Measurements from ENCODE around the gene PPP6R2. TPM values are rescaled to one million over a fixed set of nuclear protein-coding genes. Genes with fewer than 3 reads are reported as not detected.
"Not testable (repeated sequence)": the region's sequence is repeated elsewhere in the genome, so short reads cannot be mapped to it uniquely, and the experiment has no call there.

PPP6R2 gene
- total RNA-seq, 1 donor from 2014 or later: 42.4 TPM

DNA sequence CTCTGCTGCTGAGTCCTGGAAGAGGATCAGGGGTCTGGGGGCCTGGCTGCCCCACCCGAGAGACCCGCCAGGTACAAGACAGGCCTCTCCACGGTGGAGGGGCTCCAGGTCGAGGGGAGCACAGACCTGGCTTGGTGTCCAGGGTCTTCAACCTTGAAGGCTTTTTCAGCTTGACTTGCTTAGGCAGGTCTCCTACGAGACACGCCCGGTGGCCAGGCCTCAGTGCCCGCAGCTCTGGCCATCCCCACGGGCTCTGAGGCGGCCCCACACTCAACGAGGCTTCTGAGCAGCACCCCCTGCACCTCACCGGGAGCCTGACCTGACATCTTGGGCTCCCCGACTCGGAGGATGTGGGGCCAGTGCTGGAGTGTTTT is 29.1 kb upstream of the PPP6R2 start:
- intact Hi-C loops (cut with DNase I): no loop called here
- DNase-seq (ENCODE audit: missing footprints): peak; percentile 70
- no peak for ATAC-seq

DNA sequence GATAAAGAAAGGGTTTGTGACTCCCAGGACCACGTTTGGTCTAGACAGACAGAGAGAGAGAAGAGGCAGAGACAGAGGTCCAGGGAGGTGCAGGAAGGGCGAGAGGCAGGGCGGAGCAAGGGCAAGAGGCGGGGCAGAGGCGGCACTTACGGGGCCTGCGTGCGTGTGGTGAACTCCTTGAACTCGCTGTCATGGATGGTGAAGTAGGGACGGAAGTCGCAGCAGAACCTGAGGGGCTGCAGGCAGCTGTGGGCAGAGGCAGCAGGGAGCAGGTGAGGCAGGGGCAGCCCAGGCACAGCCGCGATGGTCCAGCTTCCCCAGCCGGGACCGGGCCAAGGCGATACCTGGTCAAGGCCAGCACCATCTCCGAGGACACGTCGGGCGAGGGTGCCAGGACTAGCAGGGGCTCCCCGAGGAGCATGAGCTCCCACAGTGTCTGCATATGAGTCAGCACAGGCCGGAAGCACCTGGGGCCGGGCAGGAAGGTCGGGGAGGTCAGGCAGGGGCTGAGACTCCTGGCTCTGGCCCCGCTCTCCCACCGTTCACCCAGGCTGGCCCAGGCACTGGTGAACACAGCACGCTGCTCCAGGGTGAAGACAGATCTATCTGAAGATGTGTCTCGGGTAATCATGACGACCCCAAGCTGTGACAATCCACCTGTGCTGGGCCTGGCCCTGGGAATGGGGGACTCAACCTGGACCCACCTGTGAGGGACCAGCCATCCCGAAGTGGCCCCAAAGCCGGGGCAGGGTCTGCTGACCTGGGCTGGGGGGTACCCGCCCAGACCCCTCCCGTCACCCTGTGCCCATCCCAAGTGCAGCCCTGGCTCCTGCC is 28.5 kb upstream of the PPP6R2 start:
- ATAC-seq: peak; percentile 40
- peak; percentile 79 for DNase-seq (ENCODE audit: missing footprints)
- intact Hi-C loops (cut with DNase I): no loop called here

DNA sequence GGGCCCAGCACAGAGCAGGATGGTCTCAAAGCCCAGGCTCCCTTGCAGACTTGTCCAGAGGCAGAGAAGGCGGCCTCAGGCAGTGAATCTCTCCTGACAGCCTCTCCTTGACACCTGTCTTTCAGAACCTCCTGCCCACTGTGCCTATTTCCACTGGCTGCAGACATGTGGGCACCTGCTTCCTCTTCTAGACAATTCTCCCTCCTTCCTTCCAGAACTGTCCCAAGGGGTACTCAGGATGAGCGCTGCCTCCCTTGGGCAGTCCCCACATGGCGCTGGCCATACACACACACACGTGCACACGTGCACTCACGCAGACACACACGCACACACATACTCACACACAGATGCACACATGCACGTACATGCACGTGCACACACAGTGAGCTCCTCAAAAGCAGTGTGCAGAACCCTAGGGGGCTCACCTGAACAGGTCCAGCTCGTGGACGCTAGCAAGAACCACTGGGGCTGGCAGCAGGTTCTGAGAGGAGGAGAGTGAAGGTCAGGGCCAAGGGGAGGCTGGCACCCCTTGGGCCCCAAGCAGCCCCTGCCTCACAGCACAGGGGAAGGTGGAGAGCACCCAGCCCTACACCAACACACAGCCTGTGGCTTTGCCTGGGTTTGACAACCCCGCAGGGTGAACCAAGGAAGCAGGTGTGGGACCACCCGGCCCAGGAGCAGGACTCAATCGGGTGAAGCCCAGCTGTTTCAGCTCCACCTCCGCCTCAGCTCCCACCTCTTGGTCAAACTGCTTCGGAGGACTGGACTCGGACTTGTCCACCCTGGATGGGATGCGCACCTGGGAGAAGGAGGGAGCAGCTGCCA is 27.6 kb upstream of the PPP6R2 start:
- DNase-seq (ENCODE audit: missing footprints): no peak
- intact Hi-C loops (cut with DNase I): no loop called here
- ATAC-seq: no peak

DNA sequence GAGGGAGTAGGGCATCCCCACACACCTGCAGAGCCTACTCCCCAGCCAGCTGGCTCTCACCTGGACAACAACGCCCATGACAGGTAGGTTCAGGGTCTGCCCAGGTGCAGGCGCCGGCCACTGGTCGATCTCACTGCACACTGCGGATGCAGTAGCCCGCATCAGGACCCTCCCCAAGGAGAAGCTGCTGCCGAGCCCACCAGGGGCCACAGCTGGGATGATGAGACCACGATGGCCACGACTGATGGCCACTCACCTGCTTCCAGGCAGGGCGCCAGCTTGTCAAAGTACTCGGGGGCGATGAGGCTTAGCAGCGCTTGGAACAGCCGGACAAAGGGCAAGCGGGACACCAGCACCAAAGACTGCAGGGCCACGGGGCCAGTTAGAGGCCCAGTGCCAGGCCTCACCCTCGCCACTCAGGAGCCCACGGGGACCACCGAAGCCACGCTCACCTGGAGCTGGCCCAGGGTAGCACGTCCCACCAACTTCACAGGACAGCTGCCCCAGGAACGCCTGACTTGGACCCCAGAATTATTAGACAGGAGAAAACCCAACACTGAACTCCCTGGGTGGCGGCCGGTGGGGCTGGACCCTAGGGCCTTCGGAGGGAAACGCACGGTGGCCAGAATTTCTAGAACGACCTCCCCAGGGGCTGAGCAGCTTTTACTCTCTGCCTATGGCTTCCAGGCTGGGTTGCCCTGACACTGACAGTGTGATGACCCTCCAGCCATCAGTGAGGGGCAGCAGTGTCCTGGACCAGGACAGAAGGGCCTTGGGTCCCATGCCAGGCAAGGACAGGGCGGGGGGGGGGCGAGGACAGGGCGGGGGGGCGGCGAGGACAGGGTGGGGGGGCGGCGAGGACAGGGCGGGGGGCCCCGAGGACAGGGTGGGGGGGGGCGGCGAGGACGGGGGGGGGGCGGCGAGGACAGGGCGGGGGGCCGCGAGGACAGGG is 26.7 kb upstream of the PPP6R2 start:
- DNase-seq (ENCODE audit: missing footprints) (no peak), ATAC-seq (no peak)
- intact Hi-C loops (cut with DNase I): no loop called here

DNA sequence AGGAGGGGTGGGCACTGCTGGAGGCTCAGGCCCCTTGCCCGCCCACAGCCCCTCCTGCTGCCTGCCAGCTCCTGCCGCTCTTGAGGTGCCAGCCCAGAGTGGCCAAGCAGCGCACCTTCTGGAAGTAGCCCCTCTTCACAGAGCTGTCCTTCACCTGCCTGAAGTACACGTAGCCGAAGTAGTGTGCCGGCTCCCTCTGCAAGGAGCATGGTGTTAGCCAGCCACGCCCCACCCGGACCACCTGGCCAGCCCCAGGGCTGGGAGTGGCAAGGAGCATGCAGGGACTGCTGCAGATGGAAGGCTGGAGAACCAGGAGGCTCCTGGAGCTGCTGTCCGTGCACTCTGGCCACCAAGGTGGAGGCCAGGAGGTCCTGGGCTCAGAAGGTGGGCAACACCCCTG is 25.9 kb upstream of the PPP6R2 start:
- intact Hi-C loops (cut with DNase I): no loop called here
- ATAC-seq (no peak), DNase-seq (ENCODE audit: missing footprints) (no peak)

DNA sequence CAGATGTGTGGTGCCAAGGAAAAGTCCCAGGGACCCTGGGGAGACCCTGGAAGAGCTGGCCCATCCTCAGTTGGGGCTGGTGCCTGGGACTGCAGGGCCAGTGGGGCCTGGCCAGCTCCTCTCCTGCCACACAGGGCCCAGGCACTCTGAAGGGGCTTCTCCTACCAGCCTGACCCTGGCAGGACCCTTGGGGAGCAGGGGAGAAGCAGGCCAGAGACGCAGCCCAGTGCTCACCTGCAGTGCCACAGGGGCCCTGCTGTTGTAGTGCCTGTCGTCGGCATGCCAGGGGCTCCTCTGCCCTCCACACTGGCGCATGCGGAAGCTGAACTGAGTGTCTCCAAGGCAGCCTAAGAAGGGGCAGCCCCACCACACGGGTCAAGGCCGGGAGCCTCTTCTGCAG is 25.5 kb upstream of the PPP6R2 start:
- intact Hi-C loops (cut with DNase I): no loop called here
- DNase-seq (ENCODE audit: missing footprints) (no peak), ATAC-seq (no peak)

DNA sequence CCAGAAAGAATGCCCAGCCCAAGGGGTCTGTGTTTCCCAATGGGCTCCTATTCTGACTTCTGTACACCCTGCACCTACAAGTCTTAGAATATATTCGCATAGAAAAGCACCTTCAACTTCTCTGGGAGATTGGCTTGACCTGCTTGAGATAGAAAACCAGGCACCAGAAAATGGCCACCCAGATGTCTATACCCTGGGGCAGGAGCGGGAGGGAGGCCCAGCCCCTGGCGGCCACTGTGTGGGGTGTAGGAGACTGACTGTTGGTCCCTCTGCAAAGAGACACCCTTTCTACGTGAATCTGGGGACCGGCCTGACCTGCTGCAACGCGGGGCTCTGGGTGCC is 24.8 kb upstream of the PPP6R2 start:
- intact Hi-C loops (cut with DNase I): no loop called here
- DNase-seq (ENCODE audit: missing footprints) (no peak), ATAC-seq (no peak)

GRCh38 chr22:50318698-50319411 is 24.3 kb upstream of the PPP6R2 start:
- intact Hi-C loops (cut with DNase I): no loop called here
- DNase-seq (ENCODE audit: missing footprints) (no peak), ATAC-seq (no peak)

- intact Hi-C loops (cut with DNase I): no loop called here
- ATAC-seq: no peak
These were observed 23.6 kb upstream of the PPP6R2 start for GRCh38 chr22:50319503-50319951.

GRCh38 chr22:50320116-50320515 is 23.0 kb upstream of the PPP6R2 start:
- DNase-seq (ENCODE audit: missing footprints): no peak
- no peak for ATAC-seq
- intact Hi-C loops (cut with DNase I): no loop called here

More at GRCh38 chr22:50319503-50319951, 23.6 kb upstream of the PPP6R2 start:
- no peak for DNase-seq (ENCODE audit: missing footprints)

- no peak for DNase-seq (ENCODE audit: missing footprints)
- intact Hi-C loops (cut with DNase I): no loop called here
- ATAC-seq: no peak
These were observed 22.3 kb upstream of the PPP6R2 start for GRCh38 chr22:50320671-50321325.

DNA sequence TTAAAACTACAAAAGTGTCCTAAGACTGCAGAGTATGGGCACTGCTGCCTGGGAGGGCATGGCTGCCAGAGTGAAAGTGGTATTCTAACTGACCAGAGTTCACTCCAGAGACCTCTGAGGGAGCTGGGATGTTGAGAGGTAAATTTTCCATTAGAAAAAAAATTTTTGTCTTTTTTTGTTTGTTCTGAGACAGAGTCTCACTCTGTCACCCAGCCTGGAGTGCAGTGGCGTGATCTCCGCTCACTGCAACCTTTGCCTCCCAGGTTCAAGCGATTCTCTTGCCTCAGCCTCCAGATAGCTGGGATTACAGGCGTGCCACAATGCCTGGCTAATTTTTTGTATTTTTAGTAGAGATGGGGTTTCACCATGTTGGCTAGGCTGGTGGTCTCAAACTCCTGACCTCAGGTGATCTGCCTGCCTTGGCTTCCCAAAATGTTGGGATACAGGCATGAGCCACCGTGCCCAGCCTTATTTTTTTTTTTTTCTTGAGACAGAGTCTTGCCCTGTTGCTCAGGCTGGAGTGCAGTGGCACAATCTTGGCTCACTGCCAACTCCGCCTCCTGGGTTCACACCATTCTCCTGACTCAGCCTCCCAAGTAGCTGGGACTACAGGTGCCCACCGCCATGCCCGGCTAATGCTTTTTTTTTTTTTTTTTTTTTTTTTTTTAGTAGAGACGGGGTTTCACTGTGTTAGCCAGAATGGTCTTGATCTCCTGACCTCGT is 20.6 kb upstream of the PPP6R2 start:
- ATAC-seq; DNase-seq (ENCODE audit: missing footprints); intact Hi-C loops (cut with DNase I): not testable (repeated sequence)

DNA sequence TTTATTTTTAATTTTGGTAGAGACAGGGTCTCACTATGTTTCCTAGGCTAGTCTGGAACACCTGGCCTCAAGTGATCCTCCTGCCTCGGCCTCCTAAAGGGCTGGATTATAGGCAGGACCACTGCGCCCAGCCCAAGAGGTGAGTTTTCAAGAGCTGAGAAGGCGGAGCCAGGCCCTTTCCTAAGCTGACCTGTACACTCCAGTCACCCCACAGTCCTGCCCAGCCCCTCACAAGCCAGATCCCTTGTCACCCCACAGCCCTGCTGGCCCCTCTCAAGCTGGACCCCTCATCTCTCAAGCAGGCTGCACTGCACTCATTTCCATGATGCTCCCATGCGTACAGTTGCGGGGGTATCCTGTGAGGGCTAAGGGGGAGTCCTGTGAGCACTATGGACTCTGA is 19.2 kb upstream of the PPP6R2 start:
- intact Hi-C loops (cut with DNase I): no loop called here

DNA sequence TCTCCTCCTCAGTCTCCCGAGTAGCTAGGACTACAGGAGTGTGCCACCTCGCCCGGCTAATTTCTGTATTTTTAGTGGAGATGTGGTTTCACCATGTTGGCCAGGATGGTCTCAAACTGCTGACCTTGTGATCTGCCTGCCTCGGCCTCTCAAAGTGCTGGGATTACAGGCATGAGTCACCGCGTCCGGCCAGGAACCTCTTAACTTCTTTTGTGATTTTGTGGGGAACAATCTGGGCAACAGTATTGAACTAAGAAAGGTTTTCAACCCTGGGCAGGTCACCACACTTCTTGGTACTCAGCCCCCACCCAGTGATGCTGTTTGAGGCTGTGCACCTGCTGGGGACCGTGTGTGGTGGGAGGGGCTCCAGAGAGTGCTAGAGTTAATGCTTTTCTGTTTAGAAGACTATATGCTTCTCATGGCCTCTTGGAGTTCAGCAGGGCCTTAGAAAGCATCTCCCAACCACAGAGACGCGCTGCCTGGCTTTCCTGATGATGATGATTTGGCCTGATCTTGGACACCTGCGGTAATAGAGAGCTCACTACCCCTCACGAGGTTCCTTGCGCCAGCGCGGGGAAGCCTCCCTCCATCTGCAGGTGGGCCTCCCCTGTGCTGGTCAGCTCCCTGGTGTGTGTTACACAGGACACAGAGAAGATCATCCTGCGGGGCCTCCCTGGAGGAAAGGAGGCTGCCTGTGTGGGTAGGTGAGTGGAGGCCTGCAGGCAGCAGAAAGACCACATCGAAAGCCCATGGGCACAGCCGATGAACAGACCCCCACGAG is 17.5 kb upstream of the PPP6R2 start:
- intact Hi-C loops (cut with DNase I): loop anchor here (5.0 kb wide), 1 partner anchor 33 kb away; no protein-coding TSS in a partner anchor
- ATAC-seq: no peak
- DNase-seq (ENCODE audit: missing footprints): no peak

More for the DNA sequence above, 19.2 kb upstream of the PPP6R2 start:
- no peak for ATAC-seq
- DNase-seq (ENCODE audit: missing footprints): no peak

- intact Hi-C loops (cut with DNase I): loop anchor here (5.0 kb wide), 1 partner anchor 34 kb away; no protein-coding TSS in a partner anchor
- ATAC-seq: no peak
These were observed 16.7 kb upstream of the PPP6R2 start for GRCh38 chr22:50326225-50326955.

More at GRCh38 chr22:50326225-50326955, 16.7 kb upstream of the PPP6R2 start:
- DNase-seq (ENCODE audit: missing footprints): no peak
